Endothelial cell (in vitro differentiated cells): ENCODE results near the gene GPM6B. TPM values are rescaled to one million over a fixed set of nuclear protein-coding genes. Genes with fewer than 3 reads are reported as not detected.

Source experiments
- DNase-seq: peaks from one replicate; pipeline ENCODE4 v3.0.0; 2021; ENCODE audit warnings: low spot score
- H3K27ac Mint-ChIP-seq: one replicate; pipeline ENCODE4 v1.8.0; 2021; ENCODE audit warnings: mixed read lengths, inconsistent platforms; ENCODE audit not compliant: unreplicated experiment
- H3K27me3 Mint-ChIP-seq: one replicate; pipeline ENCODE4 v1.8.0; 2021; ENCODE audit warnings: mild to moderate bottlenecking, moderate library complexity, mixed read lengths, inconsistent platforms; ENCODE audit not compliant: unreplicated experiment
- H3K36me3 Mint-ChIP-seq: one replicate; pipeline ENCODE4 v1.8.0; 2021; ENCODE audit warnings: mild to moderate bottlenecking, low read depth, mixed read lengths, inconsistent platforms; ENCODE audit not compliant: unreplicated experiment
- H3K4me1 Mint-ChIP-seq: one replicate; pipeline ENCODE4 v1.8.0; 2021; ENCODE audit warnings: mild to moderate bottlenecking, mixed read lengths, inconsistent platforms; ENCODE audit not compliant: unreplicated experiment
- H3K4me3 Mint-ChIP-seq: one replicate; pipeline ENCODE4 v1.8.0; 2021; ENCODE audit warnings: mild to moderate bottlenecking, mixed read lengths, inconsistent platforms; ENCODE audit not compliant: unreplicated experiment
- H3K9me3 Mint-ChIP-seq: one replicate; pipeline ENCODE4 v1.8.0; 2021; ENCODE audit warnings: mixed read lengths, inconsistent platforms; ENCODE audit not compliant: unreplicated experiment
- total RNA-seq: library from RNA; stranded (reverse); fragmentation: NEBNext Ultra II Directional; extraction: Animal tissue kit (Norgen Biotek cat#: 25700); gene quantifications from one replicate; pipeline ENCODE4 v1.2.1, GENCODE V29; 2021; ENCODE audit not compliant: unreplicated experiment
- TF ChIP-seq, protein P1 (sequence below): fragments of 200-600 bp; sonication (generic); IDR thresholded peaks from one replicate; pipeline ENCODE4 v1.5.0; 2021; ENCODE audit warnings: antibody characterized with exemption; ENCODE audit not compliant: unreplicated experiment

The GPM6B gene
- total RNA-seq, 1 donor from 2014 or later, result 18.8 TPM

- Mint-ChIP-seq H3K36me3 (no peaks in the 10 kb centered on the region), H3K9me3 (no peaks in the 10 kb centered on the region), H3K27me3 (peaks cover 2% of the 10 kb centered on the region), H3K27ac (no peak overlapping the region), H3K4me3 (no peak overlapping the region), H3K4me1 (no peaks in the 10 kb centered on the region)
- TF ChIP-seq, protein P1, sequence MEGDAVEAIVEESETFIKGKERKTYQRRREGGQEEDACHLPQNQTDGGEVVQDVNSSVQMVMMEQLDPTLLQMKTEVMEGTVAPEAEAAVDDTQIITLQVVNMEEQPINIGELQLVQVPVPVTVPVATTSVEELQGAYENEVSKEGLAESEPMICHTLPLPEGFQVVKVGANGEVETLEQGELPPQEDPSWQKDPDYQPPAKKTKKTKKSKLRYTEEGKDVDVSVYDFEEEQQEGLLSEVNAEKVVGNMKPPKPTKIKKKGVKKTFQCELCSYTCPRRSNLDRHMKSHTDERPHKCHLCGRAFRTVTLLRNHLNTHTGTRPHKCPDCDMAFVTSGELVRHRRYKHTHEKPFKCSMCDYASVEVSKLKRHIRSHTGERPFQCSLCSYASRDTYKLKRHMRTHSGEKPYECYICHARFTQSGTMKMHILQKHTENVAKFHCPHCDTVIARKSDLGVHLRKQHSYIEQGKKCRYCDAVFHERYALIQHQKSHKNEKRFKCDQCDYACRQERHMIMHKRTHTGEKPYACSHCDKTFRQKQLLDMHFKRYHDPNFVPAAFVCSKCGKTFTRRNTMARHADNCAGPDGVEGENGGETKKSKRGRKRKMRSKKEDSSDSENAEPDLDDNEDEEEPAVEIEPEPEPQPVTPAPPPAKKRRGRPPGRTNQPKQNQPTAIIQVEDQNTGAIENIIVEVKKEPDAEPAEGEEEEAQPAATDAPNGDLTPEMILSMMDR, result no peak
- DNase-seq, result no peak
These were observed 29.0 kb upstream of the GPM6B start for GRCh38 chrX:13845721-13846378.

DNA sequence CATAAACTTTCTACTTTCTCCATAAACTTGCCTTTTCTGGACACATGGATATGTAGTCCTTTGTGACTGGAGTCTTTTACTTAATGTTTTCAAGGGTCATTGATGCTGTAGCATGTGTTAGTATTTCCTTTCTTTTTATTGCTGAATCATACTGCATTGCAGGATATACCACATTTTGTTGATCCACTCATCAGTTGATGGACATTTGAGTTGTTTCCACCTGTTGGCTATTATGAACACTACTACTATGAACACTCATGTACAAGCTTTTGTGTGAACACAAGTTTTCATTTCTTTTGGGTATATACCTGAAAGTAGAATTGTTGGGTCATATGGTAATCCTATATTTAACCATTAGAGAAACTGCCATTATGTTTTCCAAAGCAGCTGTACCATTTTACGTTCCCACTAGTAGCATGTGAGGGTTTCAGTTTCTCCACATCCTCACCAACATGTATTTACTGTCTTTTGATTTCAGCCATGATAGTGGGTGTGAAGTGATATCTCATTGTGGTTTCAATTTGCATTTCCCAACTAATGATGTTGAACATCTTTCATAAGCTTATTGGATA is 26.3 kb upstream of the GPM6B start:
- no peak for DNase-seq
- H3K4me3 Mint-ChIP-seq, result no peak overlapping the region
- TF ChIP-seq, protein P1, result no peak
- H3K27me3 Mint-ChIP-seq, result peaks cover 2% of the 10 kb centered on the region
- no peaks in the 10 kb centered on the region for H3K9me3 Mint-ChIP-seq
- H3K27ac Mint-ChIP-seq, result no peak overlapping the region
- peaks cover 2% of the 10 kb centered on the region for H3K4me1 Mint-ChIP-seq
- no peaks in the 10 kb centered on the region for H3K36me3 Mint-ChIP-seq

DNA sequence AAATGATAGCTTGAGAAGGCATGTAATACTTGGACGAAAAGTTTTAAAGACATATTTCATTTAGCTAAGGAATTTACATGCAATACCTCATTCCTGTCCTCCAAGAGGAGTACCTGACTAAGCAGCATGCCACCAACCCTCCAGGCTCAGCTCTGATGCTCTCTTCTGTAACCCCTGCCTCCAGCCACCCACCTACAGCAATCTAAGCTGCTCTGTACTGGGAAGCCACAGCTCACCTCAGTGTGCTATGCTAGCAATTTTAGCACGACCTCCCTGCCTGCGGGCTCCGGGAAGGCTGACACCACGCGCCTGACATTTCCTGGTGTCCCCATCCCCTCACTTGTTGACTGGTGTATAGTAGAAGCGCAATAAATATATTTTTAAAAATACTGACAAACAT is 23.2 kb upstream of the GPM6B start:
- no peak for DNase-seq
- H3K4me1 Mint-ChIP-seq, result peaks cover 2% of the 10 kb centered on the region
- H3K9me3 Mint-ChIP-seq, result no peaks in the 10 kb centered on the region
- H3K36me3 Mint-ChIP-seq, result no peaks in the 10 kb centered on the region
- peaks cover 2% of the 10 kb centered on the region for H3K27me3 Mint-ChIP-seq
- no peak overlapping the region for H3K4me3 Mint-ChIP-seq
- TF ChIP-seq, protein P1, result no peak
- no peak overlapping the region for H3K27ac Mint-ChIP-seq

DNA sequence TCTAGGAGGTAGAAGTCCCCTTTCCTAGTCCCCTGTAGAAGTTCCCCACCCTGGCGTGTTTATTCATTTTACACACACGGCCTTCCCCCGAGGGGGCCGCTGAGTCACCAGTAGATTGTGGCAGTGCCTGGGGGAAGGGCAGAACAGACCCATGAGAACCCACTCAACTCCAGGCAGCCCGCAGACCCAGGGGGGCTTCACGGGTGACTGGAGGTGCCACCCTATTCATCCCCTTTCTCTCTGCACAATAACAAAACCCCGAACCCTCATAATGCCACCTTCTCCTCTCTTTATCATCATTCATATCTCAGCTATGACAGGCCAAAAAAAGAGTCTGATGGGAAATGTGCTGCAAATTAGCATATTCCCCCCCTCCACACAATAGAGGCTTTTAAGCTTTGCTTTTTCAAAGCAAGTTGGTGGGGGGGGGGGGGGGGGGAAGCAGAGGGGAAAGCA is 20.4 kb upstream of the GPM6B start:
- Mint-ChIP-seq H3K4me1 (peaks cover 2% of the 10 kb centered on the region), H3K9me3 (no peaks in the 10 kb centered on the region), H3K27ac (no peak overlapping the region), H3K4me3 (no peak overlapping the region), H3K36me3 (no peaks in the 10 kb centered on the region), H3K27me3 (peaks cover 2% of the 10 kb centered on the region)
- TF ChIP-seq, protein P1, result no peak
- no peak for DNase-seq

- Mint-ChIP-seq H3K4me3 (no peak overlapping the region), H3K36me3 (no peaks in the 10 kb centered on the region), H3K4me1 (peaks cover 2% of the 10 kb centered on the region), H3K27me3 (peaks cover 2% of the 10 kb centered on the region), H3K27ac (no peak overlapping the region), H3K9me3 (no peaks in the 10 kb centered on the region)
- DNase-seq, result no peak
- TF ChIP-seq, protein P1, result no peak
These were observed 19.7 kb upstream of the GPM6B start for GRCh38 chrX:13836575-13836974.
